Activated CD4-positive, alpha-beta T cell treated with anti-CD3 and anti-CD28 coated beads, Interleukin-2, amount 50 U/mL, for 4 hours (primary cell): ENCODE data around the gene HOMER2.

Experiments
- DNase-seq, 2 experiments: peaks; one replicate each; pipeline ENCODE4 v3.0.0-alpha.2; 2020

HOMER2 gene

DNA sequence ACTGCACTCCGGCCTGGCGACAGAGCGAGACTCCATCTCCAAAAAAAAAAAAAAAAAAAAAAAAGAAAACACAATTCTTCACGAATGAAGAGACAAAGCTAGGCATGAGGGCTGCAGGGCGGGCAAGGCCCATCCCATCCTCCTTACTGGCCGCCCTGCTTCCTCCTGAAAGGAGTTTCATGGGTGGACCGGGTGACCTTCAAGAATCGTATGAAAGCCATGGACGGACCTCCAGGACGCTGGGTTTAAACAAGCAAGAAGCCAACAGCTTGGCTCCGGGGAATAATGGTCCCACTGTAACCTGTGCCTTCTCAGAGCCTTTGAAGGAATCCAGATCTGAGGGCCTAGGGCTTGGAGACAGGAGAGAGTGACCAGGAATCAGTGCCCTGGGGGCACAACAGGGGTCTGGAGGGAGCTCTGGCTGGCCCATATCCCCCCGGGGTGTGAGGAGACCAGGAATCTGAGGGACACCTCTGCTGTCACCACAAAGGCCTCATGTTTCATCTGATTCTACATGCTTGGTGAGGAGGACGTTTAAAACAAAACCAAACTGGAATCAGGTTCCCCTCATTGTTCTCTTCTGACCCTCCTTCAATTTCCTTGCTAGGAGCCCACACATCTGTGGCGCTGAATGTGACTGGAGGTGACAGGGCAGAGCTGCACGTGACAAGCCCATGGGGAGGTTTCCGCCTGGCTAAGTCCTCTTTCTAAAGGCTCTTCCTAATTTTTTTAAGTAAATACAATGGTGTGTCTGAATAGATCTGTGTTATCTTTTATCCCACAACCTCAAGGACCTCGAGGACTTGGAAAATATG lies 97.0 kb downstream of the HOMER2 start:
- no peak for DNase-seq

DNA sequence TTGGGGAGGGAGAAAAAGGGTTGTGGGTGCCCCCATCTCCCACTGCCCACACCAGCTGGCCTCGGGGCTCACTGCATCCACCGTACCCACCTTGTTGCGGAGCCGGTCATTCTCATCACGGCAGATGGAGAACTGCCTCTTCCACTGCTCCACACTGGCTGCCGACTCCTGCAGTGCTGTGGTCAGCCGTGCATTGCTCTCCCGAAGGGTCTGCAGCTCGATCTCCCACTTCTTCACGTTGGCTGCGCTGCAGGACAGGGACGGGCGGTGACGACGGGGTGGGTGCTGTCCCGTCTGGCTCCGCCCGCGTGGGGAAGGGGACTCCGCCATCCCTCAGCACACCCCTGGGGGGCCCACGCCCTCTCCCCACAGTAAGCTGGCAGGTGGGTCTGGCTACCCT lies 98.0 kb downstream of the HOMER2 start:
- DNase-seq = no peak

DNA sequence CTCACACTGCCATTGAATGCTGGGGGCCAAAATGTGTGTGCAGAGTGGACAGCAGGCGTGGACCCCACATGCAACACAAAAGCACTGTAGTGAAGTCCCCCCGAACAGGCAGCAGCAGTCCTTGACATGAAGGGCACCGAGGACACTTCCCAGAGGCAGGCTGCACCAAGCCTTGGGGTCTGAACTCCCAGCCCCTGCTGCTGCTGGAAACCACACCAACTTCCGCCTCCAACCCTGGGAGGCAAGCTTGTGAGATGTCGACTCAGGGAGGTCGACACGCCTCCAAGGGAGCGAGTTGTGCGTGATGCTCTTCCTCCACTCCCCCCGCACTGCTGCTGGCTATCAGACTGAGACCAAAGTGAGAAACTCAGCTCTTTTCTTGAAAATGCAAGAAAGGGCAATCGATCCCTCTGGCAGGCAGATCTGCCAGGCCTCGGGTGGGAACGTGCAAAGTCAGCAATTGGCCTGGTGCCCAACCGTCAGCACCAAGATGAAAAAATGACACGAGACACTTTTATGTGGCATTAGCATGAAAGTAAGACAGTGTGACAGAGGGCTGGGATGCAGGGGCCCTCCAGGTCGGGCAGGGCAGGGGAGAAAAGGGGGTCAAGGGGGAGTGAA lies 99.5 kb downstream of the HOMER2 start:
- DNase-seq = no peak

DNA sequence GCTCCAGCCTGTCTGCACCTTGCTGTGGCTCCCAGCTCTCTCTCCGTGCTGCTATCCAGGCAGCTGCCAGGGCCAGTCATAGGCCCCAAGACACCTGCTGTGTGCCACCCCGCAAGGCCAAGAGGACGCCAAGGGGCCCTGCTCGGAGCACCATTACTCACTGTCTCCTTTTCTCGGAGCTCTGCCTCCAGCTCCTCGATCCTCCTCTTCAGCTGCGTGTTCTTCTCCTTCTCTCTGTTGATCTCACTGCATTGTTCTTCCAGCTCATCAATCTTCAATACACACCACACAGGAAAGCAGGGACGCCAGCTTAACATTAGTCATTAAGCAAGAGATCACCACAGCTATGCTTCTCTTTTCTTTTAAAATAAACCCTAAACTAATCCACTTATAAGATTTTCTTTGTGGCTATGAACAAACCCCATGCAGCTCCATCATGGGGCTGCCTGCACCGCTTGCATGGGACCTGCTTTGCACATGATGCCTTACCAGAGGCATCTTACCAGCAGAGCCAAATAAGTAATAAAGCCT lies 100.5 kb downstream of the HOMER2 start:
- DNase-seq = no peak

DNA sequence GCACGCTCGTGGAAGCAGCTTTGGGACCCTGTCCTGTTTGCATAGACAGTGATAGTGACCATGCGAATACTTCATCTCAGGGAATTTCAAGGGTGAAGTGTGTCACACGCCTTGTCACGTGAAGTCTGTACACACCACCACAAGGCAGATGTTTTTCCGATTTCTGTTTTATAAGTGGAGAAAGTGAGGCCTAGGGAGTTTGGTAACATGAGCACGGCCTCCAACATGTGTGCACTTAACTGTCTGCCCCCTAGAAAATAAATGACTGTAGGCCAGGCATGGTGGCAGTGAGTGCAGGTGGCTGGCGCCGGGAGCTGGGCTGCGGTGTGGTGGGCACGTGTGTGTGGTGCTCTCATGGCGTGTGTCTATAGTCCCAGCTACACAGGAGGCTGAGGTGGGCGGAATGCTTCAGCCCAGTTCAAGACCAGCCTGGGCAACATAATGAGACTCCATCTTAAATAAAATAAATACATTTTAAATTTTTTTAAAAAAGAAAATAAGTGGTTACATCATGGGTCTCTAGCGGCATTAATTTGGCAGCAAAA lies 101.1 kb downstream of the HOMER2 start:
- no peak for DNase-seq

DNA sequence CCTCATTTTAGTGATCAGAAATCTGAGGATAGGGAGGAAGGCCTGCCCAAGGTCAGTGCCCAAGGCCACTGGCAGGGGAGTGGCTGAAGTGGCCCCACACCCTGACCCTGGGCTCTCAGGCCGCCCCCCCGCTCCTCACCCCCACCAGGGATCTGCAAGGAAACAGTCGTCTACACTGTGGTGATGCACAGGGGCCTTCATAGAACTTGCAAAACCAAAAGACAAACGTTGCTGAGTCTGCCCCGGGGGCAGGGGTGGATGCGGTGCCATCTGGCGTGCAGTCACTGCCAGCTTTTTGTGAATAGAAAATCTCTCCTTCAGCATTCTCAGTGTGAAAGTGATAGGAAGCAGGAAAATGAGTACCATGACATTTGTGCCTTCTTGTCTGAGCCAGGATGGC lies 101.8 kb downstream of the HOMER2 start:
- DNase-seq = no peak

DNA sequence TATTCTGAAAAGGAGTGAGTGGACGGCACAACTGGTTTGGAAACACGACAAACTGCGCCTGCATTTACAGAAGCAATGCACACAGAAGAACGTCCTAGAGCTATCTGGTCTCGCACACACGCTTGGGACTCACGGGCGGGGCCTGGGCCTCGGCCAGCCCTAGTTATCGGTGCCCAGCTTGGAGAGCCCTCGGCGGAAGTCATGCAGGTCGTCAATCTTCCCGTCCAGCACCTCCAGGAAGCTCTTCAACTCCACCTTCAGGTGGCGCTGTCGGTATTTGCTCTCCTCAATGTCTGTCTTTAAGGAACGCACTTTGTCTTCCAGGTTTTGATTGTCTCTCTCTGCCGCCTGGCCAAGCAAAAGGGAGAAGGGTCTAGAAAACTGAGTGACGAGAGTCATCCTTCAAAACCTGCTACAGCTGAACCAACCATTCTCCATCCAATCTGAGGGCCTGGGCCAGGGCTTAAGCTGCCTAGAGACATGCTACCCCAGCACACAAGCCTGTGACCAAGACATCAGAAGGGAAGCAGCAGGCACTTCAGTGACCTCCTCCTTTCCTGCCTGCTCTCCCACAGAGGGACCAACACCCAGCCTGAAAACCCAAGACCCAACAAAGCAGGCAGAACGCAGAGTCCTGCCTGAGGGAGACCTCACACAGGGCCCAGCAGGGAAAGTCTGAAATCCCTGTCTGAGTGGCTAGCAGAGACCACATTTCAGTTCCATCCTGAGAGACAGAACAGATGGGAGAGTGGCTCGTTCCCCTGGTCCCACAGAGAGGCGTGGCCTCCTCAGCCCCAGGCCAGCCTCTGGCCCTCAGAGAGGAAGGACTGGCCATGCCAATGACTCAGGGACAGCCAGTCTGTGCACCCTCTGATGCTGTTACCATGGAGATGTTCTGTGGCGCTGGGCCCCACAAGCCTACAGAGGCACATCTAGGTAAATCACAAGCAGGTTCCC lies 102.7 kb downstream of the HOMER2 start:
- DNase-seq = peak in 1 of 2 experiments; percentile 19

DNA sequence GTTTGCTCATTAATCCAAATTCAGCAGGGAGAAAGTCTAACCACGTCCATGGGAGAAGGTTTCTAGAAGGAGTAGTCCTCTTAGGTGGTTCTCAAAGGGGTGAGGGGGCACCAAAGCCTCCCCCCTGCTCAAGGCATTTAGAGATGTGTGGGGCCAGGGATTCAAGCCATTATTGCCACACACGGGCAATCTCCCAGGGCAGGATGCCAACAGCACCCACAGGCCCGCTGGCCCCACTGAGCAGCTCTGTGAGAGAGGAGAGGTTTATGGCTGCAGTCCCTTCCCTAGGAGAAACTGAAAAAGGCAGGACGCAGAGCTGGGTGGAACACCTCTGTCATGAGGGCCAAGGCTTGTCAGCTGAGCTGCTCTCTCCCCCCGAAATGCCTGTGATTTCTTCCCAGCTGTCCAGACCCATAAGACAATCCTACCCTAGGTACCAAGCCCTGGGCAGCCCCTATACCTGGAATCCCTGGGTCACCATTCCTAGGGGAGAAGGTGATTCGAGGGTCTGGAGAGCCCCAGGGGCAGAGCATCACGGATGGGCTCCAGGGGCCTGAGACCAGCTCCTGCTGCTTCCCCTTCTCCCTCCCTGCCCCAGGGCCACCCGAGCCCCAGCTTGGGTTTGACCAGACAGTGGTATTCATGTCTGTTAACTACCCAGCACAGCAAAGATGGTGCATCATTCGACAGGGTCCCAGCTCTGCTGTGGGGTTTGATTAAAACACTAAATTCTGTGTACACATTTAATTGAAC lies 104.1 kb downstream of the HOMER2 start:
- DNase-seq = no peak

DNA sequence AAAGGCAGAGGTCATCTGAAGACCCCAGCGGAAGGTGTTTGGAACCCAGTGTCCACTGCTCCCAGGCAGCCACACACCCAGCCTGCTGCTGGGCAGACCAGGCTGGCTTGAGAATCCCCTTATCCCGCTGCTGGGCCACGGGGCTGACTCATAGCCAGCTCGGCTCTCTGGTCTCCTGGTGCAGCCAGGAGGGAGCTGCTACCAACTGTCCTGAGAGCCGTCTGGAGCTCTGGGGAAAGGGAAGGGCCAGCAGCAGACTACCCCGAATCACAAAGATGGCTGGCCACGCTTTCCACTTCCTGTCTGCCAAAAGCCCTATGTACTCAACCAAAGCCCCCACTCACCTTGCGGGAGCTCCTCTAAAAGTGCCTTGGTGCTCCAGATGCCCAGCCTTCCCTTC lies 104.8 kb downstream of the HOMER2 start:
- no peak for DNase-seq

DNA sequence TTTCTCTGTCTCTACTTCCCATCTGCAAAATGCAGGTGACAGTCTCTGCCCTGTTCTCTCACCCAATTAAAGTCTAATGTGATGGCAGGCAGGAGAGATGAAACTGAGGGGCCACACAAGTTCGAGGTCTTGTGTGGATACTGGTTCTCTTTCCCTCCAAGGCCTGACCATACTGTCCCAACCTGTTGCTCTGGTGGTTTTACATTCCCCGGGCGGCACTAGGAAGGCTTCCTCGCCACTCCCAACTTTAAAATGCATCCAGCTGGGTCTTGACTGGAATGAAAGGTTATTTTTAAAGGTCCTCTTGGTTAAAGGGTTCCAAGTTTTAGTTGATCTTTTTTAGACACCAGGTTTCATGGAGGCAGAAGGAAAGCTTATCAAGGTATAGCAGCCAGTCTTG lies 105.9 kb downstream of the HOMER2 start:
- no peak for DNase-seq

DNA sequence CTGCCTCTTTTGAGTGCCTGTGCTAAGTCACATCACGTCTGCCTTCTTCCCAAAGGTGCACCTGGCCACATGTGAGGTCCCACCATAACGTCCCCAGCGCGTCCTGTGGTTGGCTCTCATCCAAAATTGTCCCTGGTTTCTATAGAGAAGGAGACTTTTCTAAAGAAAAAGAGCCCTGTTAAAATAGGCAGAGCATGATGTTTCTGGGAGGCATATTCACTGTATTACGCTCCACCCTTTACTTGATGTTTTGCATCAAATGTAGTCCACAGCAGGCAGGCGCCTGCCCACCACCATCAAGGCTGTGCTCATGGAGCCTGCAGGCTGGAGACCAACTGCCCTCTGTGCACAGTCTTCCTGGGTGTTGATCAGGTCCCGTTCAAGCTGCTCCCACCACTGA lies 106.8 kb downstream of the HOMER2 start:
- no peak for DNase-seq

DNA sequence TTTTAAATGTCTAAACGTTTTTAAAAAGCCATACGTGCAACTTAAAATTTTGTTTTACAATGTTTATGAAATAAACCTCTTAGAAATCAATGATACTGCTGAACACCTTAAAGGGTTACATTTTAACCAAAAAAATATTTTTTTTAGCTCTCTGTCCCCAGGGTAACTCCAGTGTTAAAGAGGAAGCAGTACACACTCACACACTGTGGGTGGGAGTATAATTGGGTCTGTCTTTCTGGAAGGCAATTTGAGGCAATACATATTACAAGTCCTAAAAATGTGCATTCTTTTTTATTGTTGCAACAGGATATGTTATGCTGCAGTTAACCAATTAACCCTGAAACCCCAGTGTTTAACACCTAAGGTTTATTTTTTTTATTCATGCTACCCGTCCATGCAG lies 109.0 kb downstream of the HOMER2 start:
- DNase-seq = no peak

DNA sequence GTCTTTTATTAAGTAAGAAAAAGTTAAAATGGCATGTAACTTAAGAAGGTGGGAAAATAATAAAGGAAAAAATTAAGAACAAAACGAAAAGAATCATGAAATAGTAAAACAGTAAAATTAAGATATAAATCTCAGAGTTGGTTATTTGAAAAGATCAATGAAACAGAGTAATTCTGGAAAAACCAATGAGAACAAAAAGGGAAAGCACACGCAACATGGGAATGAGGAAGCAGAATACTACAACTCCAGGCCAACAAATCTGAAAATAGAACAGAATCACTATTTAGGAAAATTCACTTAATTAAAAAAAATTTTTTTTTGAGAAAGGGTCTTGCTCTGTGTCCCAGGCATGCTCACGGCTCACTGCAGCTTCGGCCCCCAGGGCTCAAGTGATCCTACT lies 112.4 kb downstream of the HOMER2 start:
- no peak for DNase-seq

DNA sequence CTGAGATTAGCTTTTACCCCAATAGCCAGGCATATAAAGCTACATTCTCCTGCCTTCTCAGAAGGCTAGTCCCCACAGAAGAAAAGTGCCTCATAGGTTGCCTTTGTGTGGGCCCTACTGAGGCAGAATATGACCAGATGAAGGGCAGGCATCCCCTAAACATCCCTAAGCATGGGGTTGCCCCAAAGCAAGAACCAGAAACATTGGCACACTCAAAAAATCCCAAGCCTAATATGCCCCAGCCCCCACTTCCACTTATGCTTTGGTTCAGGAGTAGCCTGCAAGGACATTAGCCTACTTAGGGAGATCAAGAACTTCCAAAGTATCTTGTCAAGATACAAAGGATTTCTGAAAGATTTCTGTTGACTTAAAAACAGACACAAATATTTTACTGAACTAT lies 113.4 kb downstream of the HOMER2 start:
- no peak for DNase-seq

DNA sequence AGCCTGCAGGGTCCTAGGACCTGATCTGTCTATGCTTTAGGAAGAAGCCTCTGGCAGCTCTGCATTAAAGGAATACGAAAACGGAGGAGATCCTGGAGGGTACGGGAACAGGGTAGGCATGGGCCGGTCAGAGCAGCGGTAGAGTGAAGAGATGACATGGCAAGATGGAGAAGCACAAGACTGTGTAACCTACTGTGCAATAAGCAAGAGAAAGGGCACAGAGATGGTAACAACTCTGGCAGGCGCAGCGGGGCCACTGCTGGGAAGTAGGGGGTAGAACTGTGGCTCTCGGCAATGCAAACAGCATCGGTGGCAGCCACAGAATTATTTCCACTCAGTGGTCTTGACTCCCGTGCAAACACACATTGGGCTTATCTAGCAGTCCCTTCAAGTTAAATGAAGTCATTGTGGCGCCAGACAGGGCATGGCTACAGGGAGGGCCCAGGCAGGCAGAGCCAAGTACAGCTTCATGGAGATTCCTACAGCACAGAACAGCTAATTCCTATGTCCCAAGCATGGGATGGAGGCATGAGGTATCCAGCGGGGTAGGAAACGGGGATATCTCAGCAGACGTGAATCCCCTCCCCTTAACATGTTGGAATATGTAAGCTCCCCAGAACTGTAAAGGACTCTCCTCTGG lies 114.3 kb downstream of the HOMER2 start:
- DNase-seq = no peak

DNA sequence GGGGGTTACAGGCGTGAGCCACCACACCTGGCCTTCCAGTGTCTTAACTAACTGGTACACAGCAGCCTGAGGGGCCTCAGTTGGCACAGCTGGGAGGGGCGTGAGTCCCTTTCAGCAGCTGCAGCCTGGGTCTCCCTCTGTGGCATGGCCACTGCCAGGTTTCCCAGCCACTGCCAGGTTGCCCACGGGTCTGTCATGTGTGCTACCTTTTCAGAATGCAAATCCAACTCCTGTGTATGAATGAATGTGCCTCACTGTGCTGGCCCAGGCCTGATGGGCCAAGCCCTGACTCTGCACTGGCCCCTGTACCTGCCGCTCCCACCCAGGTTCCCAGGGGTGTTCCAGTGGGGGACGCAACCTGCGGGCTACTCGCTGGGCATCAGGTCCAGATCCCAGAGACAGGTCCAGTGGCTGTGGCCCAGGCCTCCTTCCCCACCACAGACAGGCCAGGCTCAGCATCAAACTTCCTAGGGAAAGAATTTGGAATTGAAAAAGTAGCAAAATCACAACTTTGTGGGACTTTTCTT lies 117.1 kb downstream of the HOMER2 start:
- no peak for DNase-seq

DNA sequence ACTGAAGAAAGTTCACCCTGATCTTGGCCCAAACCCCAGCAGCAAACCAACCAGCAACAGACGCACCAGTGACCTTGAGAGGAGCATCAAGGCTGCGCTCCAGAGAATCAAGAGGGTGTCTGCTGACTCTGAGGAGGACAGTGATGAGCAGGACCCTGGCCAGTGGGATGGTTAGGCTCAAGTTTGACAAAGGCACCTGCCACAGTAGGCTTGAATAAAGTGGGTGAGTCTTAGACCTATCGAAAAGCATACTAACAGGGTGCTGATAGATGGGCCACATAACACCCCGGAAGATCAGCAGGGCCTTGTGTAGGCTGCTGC lies 119.2 kb downstream of the HOMER2 start:
- DNase-seq = no peak

DNA sequence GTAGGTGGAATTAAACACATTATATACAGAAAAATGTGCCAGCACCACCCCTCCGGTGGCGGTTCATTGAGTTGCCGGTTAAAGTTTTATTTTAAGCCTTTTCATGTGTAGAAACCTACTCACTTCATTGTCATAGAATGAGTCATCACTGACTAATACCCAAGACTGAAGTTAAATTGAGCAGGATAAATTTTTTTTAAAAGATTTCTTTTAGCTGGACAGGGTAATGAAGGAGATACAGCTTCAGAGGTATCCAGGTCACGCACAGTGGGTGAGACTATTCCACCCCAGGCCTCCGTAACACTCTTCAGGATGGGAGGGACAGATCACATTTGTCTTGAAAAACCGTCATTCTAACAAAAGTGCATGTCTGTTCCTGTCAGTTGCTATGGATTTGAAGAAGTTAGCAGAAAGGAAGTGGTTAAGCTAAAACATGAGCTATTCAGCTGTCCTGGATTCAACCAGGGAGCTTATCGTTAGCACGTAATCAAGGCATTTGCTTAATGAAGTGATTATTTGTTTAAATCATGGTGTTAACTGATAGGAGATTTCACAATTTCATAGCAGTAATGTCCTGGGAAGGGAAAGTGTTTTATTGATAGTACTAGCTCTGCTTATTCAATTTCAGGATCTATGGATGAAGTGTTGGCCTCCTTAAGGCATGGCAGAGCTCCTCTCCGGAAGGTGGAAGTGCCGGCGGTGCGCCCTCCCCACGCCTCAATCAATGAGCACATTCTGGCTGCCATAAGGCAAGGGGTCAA lies 119.7 kb downstream of the HOMER2 start:
- peak; percentile 30 to 33 for DNase-seq

DNA sequence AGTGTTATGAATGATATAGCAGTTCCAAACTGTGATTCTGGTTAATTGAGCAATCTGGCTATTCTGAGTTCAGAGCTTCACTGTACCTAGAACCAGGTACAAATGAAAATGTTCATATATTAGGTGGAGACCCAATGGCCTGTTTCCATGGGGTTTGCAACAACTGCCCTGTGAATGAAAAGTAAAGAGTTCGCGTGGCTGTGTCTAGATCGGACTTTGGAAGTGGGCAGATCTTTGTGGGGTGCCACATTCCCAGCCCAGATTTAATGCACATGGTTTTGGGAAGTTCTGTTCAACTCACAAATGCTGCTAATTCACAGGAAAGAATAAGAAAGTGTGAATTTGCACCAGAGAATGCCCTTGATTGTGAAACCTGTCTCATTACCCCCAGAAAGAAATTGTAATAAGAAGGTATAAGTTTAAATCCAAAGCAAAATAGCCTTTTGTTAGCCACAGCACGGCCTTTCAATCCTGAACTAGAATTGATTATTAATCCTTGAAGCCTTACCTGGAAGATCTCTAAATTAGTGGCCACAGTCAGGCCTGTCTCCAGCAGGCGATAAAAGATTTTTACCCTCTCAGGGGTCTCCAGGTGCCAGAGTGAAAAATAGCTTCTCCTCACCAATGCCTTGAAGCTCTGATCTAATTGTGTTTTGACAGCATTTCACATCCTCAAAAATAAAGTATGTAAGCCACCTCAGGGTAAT lies 120.5 kb downstream of the HOMER2 start:
- DNase-seq = no peak
